Measurements from ENCODE around the gene NCKAP5.

The NCKAP5 gene

DNA sequence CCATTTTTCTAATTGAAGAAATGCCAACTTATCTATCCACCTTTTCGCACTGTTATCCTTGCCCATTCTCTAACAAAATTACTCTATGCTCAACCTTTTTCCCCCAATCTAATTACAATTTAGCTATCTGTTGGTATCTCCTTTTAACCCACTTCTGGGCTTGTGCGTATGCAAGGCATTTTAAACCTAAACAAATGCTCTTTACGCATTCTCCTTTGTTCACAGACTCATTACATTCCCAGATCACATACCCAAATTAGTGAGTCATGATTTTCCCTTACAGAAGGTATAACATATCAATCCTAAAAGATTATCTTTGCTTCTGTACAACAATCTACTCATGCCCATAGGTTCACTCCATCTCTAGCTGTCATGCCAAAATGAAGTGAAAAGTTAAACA lies 826.5 kb downstream of the NCKAP5 start:
- TF ChIP-seq, protein P1, sequence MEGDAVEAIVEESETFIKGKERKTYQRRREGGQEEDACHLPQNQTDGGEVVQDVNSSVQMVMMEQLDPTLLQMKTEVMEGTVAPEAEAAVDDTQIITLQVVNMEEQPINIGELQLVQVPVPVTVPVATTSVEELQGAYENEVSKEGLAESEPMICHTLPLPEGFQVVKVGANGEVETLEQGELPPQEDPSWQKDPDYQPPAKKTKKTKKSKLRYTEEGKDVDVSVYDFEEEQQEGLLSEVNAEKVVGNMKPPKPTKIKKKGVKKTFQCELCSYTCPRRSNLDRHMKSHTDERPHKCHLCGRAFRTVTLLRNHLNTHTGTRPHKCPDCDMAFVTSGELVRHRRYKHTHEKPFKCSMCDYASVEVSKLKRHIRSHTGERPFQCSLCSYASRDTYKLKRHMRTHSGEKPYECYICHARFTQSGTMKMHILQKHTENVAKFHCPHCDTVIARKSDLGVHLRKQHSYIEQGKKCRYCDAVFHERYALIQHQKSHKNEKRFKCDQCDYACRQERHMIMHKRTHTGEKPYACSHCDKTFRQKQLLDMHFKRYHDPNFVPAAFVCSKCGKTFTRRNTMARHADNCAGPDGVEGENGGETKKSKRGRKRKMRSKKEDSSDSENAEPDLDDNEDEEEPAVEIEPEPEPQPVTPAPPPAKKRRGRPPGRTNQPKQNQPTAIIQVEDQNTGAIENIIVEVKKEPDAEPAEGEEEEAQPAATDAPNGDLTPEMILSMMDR (IDR thresholded peaks at IDR 0.05; ENCODE audit: insufficient read depth, low read depth, low read length, missing control alignments) = no peak

DNA sequence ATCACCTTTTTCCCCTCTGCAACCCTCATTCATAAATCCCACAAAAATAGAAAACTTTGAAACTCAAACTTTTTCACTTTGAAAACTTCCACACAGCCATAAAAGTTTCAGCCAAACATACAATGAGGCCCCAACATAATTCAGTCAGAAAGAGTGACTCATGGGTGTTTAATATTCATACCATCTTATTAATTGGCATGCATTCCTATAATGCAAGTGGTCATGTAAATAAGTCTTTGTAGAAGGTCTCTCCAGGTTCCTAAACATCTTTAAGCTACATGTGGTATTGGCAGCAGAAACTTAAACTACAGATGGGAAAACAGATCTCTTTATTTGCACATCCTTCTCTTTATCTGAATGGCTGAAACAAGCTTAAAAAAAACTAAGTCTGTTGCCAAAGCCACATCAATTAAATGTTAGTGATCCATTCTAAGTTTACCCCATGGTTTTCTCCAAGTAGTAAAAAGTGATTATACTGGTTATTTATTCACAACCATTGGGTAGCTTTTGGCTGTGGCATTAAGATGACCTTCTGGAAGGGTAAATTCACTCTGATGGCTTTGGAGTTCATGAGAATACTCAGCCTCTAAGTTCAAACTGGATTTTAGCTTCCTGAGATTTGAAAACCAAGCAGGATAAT lies 828.1 kb downstream of the NCKAP5 start:
- TF ChIP-seq, protein P1 (IDR thresholded peaks at IDR 0.05; ENCODE audit: insufficient read depth, low read depth, low read length, missing control alignments) = no peak
- H3K4me3 ChIP-seq (ENCODE audit: low read length) = no peak overlapping the region
- no peak for DNase-seq (ENCODE audit: low read depth)

More for the DNA sequence above, 826.5 kb downstream of the NCKAP5 start:
- no peak overlapping the region for H3K4me3 ChIP-seq (ENCODE audit: low read length)
- DNase-seq (ENCODE audit: low read depth) = no peak

DNA sequence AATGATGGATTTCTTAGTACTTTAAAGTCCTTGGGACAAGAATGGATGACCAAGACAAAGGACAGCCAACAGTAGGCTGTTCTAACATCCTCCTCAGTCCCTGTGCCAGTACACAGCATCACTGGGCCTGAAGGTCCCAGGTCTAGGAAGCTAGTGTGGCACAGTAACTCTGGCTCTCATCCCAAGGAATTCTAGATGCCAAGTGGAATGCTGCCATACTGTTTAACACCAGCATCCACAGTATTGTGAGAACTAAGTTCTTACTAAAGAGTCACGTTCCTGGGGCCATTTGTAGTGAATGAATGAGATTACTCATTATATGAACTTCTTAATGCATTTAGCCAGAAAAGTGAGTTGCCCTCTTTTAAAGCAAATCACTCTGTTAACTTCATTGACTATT lies 830.0 kb downstream of the NCKAP5 start:
- no peak overlapping the region for H3K4me3 ChIP-seq (ENCODE audit: low read length)
- TF ChIP-seq, protein P1 (IDR thresholded peaks at IDR 0.05; ENCODE audit: insufficient read depth, low read depth, low read length, missing control alignments) = no peak
- no peak for DNase-seq (ENCODE audit: low read depth)

DNA sequence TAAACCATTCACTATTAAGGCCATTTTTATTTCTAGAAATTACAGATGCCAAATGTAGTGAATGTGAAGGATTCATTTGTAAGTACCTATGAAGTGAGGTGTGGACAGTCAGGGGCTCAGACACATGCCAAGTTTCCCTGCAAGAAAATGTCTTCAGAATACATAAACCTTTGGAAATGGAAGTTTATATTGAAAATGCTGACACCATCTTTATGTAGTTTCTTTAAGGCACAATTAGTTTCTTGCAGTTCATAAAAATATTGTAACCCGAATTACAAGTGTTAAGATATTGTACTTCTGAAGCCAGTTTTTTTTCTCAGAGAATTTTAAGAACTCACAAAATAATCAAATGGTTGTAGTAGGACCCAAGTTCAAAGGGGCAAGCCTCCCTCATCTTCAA lies 832.2 kb downstream of the NCKAP5 start:
- H3K4me3 ChIP-seq (ENCODE audit: low read length) = no peak overlapping the region
- TF ChIP-seq, protein P1 (IDR thresholded peaks at IDR 0.05; ENCODE audit: insufficient read depth, low read depth, low read length, missing control alignments) = no peak
- DNase-seq (ENCODE audit: low read depth) = no peak

DNA sequence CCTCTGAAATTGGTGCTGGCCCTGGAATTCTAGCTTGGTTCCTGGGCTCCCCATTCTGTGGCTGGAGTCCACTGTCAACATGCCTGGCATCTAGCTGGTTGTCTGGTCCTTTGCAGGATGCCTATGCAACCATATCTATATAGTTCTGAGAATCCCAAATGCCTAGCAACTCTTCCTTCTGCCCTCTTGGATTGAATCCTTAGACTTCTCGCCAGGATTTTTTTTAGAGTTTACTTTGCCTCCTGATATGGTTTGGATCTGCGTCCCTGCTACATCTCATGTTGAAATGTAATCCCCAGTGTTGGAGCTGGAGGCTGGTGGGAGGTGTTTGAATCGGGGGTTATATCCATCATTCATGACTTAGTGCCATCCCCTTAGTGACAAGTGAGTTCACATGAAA lies 833.3 kb downstream of the NCKAP5 start:
- no peak overlapping the region for H3K4me3 ChIP-seq (ENCODE audit: low read length)
- no peak for DNase-seq (ENCODE audit: low read depth)
- TF ChIP-seq, protein P1 (IDR thresholded peaks at IDR 0.05; ENCODE audit: insufficient read depth, low read depth, low read length, missing control alignments) = no peak

DNA sequence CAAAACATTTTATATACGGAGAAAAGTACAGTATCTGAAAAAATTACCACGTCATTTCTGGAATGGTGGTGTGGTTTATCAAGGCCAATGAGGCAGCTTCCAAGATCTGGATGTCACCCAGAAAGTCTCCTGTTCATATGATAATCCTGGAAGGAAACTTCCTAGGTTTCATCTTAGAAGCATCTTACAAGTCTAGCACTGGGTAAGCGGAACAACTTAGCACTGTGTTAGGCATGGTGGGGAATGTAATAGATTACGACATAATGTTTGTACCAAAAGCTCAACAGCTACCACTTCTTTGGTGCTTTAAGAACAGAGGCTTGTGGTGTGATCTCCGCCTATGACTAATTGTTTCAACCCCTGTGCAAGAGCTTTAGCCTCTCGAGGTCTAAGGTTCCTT lies 835.2 kb downstream of the NCKAP5 start:
- TF ChIP-seq, protein P1 (IDR thresholded peaks at IDR 0.05; ENCODE audit: insufficient read depth, low read depth, low read length, missing control alignments) = no peak
- H3K4me3 ChIP-seq (ENCODE audit: low read length) = no peak overlapping the region
- DNase-seq (ENCODE audit: low read depth) = no peak

DNA sequence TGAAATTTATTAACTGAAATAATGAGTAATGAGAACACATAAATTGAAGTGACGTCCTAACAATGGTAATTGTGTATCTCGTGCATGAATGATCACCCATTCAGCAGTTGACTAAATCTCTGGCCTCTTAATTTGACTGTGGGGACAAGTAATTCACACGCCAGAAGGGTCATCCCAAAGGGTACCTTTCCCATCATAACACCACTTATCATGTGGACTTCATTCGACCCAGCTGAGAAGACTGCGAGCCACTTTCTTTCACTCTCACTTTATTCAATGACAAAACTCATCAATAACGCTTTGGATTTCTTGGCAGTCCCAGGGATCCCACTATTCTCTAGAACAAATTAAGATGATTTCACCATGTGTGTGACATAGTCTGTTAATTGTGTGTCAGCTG lies 835.6 kb downstream of the NCKAP5 start:
- no peak for DNase-seq (ENCODE audit: low read depth)
- no peak overlapping the region for H3K4me3 ChIP-seq (ENCODE audit: low read length)
- TF ChIP-seq, protein P1 (IDR thresholded peaks at IDR 0.05; ENCODE audit: insufficient read depth, low read depth, low read length, missing control alignments) = no peak
